ENCODE data around the gene MRPL39.

MRPL39 gene

DNA sequence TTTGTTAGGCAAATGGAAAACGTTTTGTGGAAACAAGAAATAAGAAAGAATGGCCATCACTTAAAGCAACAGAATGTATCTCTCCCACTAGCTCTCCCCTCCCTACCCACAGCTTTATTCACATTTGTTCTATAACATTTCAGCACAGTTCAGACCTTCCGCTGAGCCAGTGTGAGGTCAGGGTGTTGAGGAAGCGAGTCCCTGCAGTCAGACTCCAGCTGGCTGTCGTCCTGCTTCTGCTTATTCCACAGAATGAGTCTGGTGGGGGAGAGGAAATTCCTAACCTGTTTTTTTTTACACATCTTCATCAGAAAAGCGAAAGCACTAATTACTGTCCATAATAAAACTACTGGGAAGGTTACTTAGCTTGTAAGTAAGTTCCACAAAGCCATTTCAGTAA is 39.0 kb downstream of the MRPL39 start:
- DNase-seq (ENCODE audit: low read depth), result no peak

DNA sequence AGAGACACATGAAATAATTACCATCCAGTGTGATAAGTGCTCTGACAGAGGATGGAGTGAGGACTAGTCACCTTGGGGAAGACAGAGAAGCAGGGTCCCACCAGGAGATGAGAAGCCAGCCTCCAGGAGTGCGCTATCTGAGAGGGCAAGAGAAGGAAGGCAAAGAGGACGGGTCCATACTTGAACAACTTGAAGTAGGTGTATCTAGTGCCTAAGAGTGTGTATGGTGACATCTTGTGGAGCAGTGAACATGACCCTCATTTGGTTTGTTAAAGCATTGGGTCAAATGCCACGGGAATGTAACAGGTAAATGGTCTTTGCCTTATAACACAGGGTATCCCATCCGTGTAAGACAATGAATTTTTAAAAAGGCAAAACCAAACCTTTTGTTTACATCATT is 39.8 kb downstream of the MRPL39 start:
- DNase-seq (ENCODE audit: low read depth), result no peak

DNA sequence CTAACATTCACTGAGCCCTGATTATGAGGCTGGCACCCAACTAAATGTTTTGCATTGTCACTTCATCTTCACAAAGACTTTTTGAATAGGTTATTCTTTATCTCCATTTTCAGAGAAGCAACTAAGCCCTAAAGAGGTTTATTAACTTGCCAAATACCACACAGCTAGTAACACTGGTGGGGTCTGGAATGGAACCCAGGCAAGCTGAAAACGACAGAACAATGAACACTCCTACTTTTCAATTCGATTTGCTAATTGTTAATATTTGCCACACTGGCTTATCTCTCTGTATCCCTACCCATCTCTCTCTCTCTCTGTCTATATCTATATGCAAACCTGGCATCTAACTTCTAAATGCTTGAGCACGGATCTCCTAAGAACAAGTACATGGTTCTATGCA is 40.6 kb downstream of the MRPL39 start:
- DNase-seq (ENCODE audit: low read depth), result no peak

DNA sequence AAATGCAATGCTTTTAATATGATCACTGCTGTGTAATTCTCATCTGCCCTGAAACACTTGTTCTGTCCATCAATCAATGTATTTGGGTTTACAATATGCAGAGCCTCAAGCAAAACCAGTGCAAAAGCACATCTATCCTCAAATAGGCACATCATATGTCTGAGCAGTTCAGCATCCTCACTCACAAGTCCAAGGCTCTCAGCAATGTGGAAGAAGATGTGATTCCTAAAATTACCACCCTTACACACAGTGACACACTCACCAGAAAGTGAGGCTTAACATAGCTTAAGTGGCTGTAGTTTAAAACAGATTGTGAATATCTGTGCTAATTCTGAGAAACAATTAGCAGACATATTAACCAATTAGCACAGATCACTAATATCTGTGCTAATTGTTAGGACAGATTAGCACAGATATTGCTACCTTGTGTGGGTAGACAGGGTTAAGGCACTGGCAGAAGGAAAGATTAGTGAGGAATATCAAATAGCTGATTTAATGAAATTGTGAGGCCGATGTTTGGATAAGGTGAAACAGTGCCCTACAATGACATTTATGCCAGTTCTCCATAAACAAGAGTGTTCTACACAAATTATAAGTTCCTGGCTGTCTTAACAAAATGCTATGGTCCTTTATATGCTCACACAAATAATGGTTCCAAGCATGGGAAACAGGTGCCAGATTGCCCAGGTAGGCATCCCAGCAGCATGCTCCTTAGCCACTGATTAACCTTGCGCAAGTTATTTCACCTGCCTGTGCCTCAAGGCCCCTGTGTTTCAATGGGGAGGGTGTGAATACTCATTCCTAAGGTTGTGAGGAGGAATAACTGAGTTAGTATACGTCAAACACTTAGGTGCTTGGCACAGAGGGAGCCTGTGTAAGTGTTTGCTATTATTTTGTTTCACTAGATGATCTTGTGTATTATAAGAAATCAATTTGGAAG is 41.7 kb downstream of the MRPL39 start:
- no peak for DNase-seq (ENCODE audit: low read depth)

DNA sequence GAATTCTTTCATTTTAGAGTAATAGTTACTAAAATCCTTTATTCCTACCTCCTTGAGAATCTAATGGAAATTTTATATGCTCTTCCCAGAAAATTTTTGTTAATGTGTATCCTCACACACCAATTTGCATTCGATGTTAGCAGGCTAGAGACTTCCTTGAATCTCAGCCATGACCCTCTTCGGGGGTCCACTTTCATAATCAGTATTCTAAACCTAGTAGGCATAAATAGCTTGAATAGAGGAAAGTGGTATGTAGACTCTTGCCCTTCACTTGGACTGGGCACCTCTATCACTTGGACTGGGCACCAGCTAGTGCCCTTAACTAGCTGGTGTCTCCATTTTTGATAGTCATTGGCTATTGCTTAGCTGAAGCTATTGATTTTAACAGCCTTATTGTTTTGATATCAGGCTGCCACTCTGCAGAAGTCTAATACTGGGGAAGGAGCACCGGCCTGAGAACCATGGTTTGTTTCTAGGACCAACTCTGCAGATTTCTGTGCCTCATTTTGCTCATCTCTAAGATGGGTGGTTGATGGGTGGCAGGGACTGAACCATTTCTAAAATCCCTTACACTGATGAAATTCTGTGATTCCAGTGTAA is 42.8 kb downstream of the MRPL39 start:
- DNase-seq (ENCODE audit: low read depth), result no peak

DNA sequence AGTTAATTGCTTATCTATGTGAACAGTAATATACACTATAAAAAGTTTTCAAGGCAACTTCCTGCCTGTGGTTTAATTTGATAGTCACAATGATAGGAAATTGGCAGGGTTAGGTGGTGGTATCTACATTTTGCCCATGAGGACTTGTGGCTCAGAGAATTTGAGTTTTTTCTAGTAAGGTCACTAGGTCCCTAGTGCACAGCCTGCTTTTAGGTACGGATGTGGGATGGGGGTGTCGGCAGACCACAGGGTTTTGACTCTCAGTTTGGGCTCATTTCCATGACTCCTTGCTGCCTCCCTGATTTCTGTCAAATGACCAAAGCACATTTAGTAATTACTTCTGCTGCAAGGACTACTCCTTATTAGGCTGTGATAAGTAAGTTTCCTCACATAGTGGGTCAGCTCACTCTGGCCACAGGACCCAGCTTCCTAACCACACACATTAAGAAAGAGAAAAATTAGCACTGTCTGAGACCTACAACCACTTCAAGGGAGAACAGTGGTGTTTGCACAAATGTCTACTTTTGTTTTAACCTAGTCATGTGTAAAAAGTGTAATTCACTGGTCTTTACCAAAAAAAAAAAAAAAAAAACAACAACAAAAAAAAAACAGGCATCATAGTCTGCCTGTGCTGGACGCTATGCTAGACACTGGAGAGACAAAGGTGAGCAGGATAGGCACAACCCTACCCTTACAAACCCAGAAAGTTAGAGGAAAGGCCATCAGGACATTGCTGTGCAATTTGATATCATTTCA is 43.7 kb downstream of the MRPL39 start:
- peak; percentile 72 for DNase-seq (ENCODE audit: low read depth)

DNA sequence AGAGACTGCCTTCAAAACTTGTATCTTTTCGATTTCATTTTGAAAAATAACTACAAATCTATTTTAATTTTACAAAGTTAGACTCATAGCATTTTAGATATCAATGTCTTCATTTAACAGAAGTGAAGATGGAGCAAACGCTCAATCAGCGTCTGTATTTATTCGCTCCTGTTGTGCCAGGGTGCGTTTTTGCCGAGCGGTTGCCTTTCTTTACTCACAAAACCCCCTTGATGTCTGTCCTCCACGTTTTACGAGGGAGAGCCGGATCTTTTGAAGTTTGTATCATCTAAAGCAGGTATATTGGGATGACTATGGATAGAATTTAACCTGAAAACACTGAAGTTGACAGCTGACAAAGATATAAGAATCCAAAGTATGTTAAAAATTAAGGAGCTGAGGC is 44.6 kb downstream of the MRPL39 start:
- no peak for DNase-seq (ENCODE audit: low read depth)

DNA sequence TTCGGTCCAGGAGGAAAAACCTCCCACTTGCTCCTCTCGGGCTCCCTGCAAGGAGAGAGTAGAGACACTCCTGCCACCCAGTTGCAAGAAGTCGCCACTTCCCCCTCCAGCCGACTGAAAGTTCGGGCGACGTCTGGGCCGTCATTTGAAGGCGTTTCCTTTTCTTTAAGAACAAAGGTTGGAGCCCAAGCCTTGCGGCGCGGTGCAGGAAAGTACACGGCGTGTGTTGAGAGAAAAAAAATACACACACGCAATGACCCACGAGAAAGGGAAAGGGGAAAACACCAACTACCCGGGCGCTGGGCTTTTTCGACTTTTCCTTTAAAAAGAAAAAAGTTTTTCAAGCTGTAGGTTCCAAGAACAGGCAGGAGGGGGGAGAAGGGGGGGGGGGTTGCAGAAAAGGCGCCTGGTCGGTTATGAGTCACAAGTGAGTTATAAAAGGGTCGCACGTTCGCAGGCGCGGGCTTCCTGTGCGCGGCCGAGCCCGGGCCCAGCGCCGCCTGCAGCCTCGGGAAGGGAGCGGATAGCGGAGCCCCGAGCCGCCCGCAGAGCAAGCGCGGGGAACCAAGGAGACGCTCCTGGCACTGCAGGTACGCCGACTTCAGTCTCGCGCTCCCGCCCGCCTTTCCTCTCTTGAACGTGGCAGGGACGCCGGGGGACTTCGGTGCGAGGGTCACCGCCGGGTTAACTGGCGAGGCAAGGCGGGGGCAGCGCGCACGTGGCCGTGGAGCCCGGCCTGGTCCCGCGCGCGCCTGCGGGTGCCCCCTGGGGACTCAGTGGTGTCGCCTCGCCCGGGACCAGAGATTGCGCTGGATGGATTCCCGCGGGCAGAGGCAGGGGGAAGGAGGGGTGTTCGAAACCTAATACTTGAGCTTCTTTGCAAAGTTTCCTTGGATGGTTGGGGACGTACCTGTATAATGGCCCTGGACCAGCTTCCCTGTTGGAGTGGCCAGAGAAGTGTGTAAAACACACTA is 45.3 kb downstream of the MRPL39 start:
- DNase-seq (ENCODE audit: low read depth), result no peak

DNA sequence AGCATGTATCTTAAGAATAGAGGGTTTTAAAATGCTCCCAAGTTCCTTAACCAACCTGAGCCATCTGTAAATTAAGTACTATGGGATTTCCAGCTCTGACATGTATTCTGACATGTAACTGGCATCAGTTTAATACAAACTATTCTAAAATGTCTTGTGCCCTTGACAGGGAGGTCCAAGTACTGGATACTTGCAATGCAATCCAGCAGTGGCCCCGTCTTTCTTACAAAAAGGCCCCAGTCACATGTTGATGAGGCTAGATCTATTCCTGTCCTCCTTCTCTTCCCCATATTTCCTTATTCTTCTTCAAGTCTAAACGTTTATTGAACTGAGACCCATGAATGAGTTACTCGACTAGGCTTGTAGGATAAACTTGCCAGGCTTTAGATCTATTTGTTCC is 46.4 kb downstream of the MRPL39 start:
- no peak for DNase-seq (ENCODE audit: low read depth)

DNA sequence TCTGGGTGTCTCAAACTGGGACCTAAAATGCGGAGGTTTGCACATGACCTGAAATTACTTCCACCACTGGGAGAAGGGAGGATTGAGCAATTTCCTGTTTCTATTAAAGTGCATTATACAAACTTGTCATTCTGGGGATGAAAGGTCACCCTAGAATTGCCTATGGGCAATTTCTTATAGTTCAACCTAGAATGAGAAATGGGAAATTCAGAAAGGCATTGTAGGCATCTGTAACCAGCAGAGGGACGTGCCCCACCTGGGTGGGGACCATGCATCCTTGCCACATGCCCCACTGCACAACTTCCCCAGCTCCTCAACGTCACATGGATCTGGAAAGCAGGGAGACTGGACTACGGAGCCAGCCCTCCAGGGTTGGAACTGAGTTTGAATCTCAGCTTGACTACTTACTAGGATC is 47.0 kb downstream of the MRPL39 start:
- no peak for DNase-seq (ENCODE audit: low read depth)

DNA sequence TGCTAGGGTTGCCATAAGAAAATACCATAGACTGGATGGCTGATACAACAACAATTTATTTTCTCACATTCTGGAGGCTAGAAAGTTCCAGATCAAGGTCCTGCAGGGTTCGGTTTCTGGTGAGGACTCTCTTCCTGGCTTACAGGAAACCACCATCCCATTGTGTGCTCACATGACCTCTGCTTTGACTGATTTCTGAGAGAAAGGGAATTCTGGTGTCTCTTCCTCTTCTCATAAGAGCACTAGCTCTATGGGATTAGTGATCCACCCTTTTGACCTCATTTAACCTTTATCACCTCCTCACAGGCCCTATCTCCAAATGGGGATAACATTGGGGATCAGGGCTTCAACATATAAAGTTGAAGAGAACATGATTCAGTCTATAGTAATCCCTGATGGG is 47.5 kb downstream of the MRPL39 start:
- peak; percentile 52 for DNase-seq (ENCODE audit: low read depth)

DNA sequence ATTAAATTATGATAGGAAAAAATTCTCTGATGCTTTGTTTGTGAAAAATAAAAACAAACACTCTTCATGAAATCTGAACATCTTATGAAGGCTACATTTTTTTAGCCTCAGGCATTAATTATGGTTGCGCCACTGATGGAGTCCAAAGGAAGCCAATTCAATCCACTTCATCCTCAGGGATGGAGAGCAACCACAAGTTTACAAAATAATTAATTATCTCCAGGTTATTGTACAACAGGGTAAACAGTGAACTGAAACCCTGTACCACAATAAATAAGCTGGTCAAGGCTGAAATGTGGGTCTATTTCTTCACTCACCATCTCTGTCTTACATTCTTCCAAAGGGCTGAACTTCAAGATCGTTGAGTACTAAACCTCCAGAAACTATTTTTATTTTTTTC is 49.2 kb downstream of the MRPL39 start:
- no peak for DNase-seq (ENCODE audit: low read depth)

DNA sequence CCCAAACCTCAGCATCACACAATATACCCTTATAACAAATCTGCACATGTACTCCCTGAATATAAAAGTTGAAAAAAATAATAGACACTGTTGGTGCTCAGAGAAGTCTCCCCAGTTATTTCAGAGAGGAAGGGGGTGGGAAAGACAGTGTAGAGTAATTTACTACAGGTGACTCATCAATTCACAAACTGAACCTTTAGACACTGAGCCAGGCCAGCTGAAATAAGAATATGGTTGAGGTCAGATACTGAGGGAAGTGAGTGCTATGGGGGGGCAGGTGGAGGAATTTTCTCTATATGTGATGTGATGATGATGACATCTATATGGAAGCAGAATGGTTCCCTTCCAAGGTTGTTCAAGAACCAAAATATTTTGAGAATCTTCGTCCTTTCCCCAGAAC is 50.1 kb downstream of the MRPL39 start:
- no peak for DNase-seq (ENCODE audit: low read depth)

DNA sequence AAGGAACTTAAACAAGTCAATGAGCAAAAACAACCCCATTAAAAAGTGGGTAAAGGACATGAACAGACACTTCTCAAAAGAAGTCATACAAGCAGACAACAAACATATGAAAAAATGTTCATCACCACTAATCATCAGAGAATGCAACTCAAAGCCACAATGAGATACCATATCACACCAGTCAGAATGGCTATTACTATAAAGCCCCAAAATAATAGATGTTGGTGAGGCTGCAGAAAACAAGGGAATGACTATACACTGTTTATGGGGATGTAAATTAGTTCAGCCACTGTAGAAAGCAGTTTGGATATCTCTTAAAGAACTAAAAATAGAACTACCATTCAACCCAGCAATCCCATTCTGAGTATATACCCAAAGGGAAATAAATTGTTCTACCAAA is 51.2 kb downstream of the MRPL39 start:
- DNase-seq (ENCODE audit: low read depth), result no peak

DNA sequence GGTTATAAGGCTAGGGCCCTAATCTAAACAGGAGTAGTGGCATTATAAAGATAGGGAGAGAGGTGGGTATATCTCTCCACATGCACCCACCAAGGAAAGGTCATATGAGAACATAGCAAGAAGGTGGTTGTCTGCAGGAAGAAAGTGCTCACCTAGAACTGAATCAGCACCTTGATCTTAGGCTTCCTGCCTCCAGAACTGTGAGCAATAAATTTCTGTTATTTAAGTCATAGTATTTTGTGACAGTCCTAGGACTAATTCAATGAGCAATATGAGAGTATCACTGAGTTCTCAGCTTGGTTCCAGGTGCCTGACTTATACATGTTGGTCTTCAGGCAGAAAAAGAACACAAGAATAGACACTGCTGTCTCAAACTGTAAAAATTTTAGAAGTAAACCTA is 51.8 kb downstream of the MRPL39 start:
- DNase-seq (ENCODE audit: low read depth), result no peak

DNA sequence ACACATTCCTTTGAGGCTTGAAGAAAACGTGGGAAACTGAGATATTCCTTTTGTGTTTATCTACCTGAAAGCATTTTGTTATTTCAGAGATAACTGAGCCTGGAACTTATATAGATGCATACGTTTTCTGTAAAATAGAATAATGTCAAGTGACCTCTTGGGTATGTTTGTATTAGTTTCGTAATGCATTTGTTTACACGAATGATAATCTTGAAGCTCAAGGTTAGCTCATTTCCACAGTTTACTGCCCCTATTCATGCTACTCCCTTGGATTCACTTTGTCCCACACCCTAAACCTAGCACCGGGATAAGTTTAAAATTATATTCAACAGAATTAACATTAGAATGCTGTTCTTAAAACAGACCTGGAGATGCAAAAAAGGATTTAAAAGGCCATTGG is 54.4 kb downstream of the MRPL39 start:
- no peak for DNase-seq (ENCODE audit: low read depth)

DNA sequence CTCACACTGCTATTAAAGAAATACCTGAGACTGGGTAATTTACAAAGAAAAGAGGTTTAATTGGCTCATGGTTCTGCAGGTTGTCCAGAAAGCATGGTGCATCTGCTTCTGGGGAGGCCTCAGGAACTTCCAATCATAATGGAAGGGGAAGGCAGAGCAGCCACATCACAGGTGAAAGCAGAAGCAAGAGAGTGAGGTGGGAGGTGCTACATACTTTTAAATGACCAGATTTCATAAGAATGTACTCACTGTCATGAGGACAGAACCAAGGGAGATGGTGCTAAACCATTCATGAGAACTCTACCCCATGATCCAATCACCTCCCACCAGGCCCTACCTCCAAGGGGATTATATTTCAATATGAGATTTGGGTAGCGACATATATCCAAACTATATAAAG is 55.7 kb downstream of the MRPL39 start:
- DNase-seq (ENCODE audit: low read depth), result no peak

DNA sequence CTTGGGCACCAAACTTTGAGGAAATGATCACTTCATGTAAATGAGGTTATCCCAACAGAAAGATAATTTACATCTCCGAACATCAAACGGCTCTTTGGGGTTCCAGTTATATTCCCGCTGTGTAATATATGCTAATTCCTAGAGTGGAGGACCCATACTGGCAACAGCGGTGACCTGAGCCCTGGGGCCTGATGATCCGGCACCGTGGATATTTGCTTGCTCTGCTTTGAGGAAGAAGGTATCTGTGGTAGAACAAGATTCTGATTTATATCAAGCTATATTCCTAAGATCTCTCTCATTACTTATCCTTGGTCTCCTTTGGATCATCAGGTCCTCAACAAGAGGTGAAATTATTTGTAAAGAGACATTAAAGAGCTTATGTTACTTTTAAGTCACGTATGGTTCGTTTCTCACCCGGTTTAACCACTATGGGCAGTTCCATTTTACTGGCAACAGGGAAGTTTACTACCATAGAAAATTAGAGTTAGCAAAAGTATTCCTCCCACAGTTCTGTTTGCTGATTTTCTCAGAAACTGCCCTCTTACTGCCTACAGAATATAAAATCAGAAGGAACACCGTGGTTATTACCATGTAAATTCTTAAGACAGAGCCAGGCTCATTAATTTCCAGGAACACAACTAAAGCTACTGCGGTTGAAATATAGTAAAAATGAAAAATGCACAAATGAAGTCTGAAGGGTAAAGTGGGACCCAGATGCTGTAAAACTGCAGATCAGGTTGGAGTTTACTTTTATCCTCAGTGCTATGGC is 56.7 kb downstream of the MRPL39 start:
- no peak for DNase-seq (ENCODE audit: low read depth)

DNA sequence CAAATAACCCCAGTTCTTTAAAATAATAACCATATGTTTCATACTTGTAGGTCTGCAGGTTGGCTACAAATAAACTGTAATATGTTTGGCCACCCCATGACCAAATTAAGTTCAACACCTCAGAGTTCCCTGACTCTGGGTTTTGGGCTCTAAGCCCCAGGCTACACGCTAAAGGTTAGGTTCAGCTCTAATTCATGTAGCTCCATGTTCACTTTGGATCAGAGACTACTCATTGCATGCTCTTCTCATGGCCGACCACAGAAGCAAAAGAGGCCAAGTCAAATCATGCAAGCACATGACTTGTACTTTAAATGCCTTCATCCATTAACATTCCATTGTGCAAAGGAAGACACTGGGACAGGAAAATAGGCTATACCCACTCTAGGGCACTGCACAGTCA is 66.2 kb downstream of the MRPL39 start:
- no peak for DNase-seq (ENCODE audit: low read depth)

DNA sequence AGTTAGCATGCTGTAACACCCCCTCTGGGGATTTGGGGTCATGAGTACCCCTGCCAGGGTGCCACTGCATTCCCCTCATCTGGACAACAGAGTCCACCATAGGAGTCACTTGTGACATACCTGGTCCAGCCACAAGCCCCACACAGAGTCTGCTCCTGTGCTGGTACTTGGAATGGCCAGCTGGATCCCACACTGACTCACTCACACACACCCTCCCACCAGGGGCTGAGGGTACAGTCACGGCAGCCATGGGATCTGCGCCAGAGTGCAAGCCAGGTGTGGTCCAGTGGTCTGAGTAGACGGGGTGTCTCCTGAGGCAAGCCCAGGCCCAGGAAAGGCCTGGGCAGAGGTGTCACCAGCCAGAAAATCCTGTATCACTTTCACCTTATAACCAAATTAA is 67.7 kb downstream of the MRPL39 start:
- DNase-seq (ENCODE audit: low read depth), result no peak

DNA sequence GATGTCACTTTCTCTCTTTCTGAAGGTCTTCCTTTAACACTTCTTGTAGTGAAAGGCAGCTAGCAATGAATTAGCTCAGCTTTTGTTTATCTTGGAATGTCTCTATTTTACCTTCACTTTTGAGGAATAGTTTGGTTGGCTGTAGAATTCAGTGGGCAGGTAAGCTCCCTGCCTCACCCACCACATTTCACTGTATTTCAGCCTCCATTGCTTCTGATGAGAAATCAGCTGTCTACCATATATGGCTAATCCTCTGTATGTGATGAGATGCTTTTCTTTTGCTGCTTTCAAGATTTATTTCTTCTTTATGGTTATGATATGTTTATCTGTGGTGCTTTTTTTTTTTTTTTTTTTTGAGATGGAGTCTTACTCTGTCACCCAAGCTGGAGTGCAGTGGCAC is 70.1 kb downstream of the MRPL39 start:
- DNase-seq (ENCODE audit: low read depth), result no peak

All from CMK (cell line).